HG03064 (cell line): ENCODE measurements around the gene TLNRD1.

ENCODE experiments used
- ATAC-seq: cut with Tn5 transposase; IDR thresholded peaks from one replicate; pipeline ENCODE4 v1.9.1; 2021; ENCODE audit warnings: low read depth; ENCODE audit not compliant: unreplicated experiment

Gene TLNRD1

GRCh38 chr15:81024265-81024872 lies 23.6 kb downstream of the TLNRD1 start:
- no peak for ATAC-seq

- ATAC-seq: no peak
These were observed 24.2 kb downstream of the TLNRD1 start for GRCh38 chr15:81024936-81025335.

DNA sequence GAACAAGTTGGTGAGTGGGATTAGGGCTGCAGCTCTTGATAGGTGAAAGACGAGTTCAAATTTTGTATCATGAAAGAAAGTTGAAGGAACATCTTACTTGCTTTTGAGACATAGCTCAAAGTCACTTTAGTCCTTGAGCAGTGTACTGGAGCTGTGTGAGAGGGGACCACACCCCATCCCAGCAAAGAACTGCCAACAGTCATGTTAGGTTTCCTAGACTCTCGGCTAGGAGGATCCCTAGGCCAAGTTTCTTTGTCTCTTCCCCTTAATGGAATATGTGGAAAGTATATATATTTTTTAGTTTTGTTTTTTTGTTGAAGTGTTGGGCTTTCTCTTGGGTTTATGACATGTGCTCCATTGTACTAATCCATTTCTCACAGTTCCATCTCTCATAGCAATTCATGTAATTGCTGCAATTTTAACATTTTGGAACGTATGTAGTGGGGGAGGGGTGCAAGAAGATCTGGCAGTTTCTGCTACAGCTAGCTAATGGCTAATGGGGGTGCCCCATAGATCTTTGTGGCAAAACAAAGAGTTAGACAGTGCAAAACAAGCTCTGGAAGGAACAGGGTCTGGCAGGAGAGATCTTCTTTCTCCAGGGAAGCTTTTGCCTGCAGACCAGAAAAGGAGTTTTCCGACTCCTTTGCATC lies 25.1 kb downstream of the TLNRD1 start:
- ATAC-seq: no peak

- ATAC-seq: no peak
These were observed 26.3 kb downstream of the TLNRD1 start for GRCh38 chr15:81026836-81027599.

DNA sequence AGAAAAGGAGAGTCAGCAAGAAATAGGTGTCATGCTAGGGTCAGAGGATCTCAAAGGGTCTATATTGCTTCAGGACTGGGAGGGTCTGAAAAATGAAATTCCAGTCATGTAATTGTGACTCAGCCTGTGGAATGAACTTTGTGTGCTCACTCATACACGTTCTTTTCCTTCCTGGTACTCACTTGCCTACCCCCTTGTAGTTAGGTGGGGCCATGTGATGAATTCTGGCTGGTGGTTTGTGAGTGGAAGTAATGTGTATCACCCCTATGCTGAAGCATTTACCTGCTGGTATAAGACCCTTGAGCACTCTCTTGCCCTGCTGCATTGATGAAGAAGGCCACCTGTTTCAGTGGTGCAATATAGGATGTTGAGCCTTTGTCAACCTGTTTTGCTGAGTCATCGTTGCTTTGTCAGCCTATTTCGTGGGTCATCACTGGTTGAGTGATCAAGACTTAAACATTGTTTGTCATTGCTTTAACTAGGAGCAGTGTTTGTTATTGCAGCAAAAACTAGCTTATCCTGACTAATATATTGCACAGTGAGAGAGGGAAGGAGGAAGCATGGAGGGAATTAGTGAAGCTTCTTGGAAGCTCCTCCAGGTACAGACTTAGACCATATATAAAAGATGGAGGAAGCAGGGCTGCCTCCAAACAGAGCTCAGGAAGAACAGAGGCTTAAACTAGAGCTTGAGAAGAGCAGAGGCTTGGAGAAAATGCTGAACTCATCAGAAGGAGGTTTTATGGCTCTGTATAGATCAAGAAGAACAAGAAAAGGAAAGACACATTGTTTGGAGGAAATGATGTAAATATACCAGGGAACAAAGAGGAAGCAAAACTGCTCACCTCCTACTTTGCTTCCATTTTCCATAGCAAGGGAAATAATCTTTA lies 28.9 kb downstream of the TLNRD1 start:
- ATAC-seq: no peak

DNA sequence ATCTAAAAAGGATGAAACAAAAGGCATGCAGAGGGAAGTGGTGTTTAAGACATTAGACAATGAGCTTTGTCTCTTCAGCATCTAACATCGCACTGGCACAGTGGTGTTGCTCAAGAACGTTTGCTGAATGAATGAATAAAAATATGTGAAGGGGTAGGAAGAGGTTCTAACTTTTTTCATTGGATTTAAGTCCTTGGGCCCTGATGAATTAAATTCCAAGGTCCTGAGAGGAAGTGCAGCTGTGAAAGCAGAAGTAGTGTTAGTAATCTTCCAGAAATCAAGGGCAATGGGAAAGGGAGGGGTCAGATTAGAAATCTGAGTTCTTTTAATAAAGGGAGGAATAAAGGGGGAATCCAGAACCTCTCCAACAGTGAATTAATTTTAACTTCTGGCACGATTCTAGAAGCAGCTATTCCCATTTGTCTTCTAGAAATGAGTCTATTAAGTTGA lies 29.6 kb downstream of the TLNRD1 start:
- no peak for ATAC-seq

DNA sequence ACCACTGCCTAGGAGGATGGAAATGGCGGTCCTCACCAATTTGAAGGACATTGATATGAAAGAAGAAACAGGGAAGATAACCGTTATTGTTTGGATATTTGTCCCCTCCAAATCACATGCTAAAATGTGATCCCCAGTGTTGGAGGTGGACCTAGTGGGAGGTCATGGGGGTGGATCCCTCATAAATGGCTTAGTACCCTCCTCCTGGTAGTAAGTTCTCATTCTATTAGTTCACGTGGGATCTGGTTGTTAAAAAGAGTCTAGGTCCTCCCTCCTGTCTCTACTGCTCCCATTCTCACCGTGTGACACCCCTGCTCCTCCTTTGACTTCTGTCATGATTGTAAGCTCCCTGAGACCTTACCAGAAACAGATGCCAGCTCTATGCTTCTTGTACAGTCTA lies 30.5 kb downstream of the TLNRD1 start:
- no peak for ATAC-seq

DNA sequence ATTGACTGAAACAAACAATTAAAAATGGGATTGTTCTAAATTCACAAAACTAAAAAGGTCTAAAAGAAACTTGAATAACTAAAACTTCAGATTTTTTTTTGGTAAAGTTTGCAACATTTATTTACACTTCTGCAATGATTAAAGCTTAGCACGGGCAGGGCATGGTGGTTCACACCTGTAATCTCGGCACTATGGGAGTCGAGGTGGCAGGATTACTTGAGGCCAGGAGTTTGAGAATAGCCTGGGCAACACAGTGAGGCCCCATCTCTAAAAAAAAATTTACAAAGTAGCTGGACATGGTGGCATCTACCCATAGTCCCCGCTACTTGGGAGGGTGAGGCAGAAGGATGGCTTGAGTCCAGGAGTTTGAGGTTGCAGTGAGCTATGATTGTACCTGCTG lies 31.6 kb downstream of the TLNRD1 start:
- ATAC-seq: no peak

- ATAC-seq: no peak
These were observed 32.1 kb downstream of the TLNRD1 start for GRCh38 chr15:81032818-81033217.

DNA sequence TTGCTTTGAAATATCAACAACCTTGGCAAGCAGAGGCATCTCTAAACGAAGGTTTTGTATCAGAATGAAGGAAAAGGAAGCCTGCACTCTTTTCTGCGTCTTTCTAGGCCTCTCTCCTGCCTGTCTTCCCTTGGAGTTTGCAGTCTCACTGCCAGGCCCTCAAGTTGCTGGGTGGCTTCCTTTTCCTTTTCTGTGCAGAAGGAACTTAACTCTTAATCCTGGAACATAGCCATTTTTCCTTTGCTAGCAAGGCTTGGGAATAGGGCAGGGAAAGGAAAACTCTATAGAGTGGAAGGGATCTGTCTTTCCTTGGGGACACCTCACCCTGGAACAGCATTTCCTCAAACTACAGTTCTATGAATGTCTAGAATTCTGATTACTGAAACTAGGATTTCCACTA lies 32.8 kb downstream of the TLNRD1 start:
- no peak for ATAC-seq

- ATAC-seq: no peak
These were observed 37.4 kb downstream of the TLNRD1 start for GRCh38 chr15:81037952-81038743.

GRCh38 chr15:81038975-81039607 lies 38.4 kb downstream of the TLNRD1 start:
- no peak for ATAC-seq

GRCh38 chr15:81040757-81041156 lies 40.0 kb downstream of the TLNRD1 start:
- ATAC-seq: no peak

GRCh38 chr15:81043281-81043934 lies 42.7 kb downstream of the TLNRD1 start:
- no peak for ATAC-seq

GRCh38 chr15:81043935-81044575 lies 43.3 kb downstream of the TLNRD1 start:
- no peak for ATAC-seq

- ATAC-seq: no peak
These were observed 45.6 kb downstream of the TLNRD1 start for GRCh38 chr15:81046290-81046689.

- ATAC-seq: no peak
These were observed 47.2 kb downstream of the TLNRD1 start for GRCh38 chr15:81047928-81048327.

DNA sequence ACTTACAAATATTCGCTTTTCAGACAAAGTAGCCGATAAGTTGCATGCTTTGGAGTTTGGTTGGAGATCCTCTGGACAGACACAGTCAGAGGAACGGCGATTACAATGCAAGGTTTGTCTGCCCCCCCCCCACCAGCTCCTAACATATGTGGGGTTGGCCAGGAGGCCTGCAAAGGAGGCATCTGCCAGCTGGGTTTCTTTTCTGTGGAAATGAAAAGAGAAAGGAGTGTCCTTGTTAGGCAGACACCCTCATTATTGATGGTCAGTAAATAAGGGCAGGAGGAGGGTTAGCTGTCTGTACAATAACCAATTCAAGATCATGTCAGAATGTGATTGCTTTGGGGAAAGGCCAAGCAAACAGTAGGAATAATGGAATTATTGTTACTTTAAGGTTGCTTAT lies 49.1 kb downstream of the TLNRD1 start:
- no peak for ATAC-seq

DNA sequence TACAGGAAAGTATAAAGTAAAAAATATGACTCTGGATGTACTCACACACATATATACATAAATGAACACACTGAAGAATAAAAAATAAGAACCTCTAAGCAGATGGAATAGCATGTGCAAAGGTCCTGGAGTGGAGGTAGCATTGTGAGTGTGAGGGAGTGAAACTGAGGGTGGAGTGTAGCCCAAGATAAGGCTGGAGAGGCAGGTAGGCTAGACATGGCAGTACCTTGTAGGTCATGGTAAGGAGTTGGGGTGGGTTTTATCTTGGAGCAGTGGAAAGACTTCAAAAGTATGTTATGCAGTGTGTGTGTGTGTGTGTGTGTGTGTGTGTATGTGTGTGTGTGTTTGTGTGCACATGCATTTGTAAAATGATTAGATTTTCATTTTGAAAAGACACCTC lies 49.5 kb downstream of the TLNRD1 start:
- ATAC-seq: no peak
